B cell (primary cell): ENCODE results near the gene C3. TPM values are rescaled to one million over a fixed set of nuclear protein-coding genes. Genes with fewer than 3 reads are reported as not detected.

ENCODE experiments used
- ATAC-seq: fragments of 200-7000 bp; cut with Tn5 transposase; one replicate; pipeline ENCODE4 v1.10.0; 2021; ENCODE audit warnings: low read depth, mild to moderate bottlenecking, moderate number of reproducible peaks, moderate library complexity
- CTCF ChIA-PET: fragments of 350-600 bp; sonication (Branson Sonifier 250); formaldehyde crosslinking; loops from one replicate; lab custom pipeline; 2021; ENCODE audit warnings: antibody characterized with exemption, inconsistent platforms; lab: Charles Lee
- POLR2A ChIA-PET: fragments of 350-600 bp; sonication (Branson Sonifier 250); formaldehyde crosslinking; loops from one replicate; lab custom pipeline; 2021; ENCODE audit warnings: antibody characterized with exemption; lab: Charles Lee
- DNase-seq: peaks from one replicate; pipeline ENCODE4 v3.0.0; 2013
- H2AFZ ChIP-seq: 2 replicates; pipeline ENCODE4 v1.6.1; 2012; ENCODE audit warnings: mild to moderate bottlenecking, low read depth, low read length; ENCODE audit not compliant: insufficient read depth, poor library complexity, severe bottlenecking
- H3K27ac ChIP-seq, 2 donors: 1 replicate in 1 of 2; 2 replicates in 1 of 2; pipeline ENCODE4 v1.5.1; 2012 to 2013; ENCODE audit warnings: low read length in 2 of 2, mild to moderate bottlenecking in 2 of 2, moderate library complexity in 1 of 2
- H3K27me3 ChIP-seq, 4 experiments: fragments of 200-600 bp in 1 of 4; sonication (generic) in 1 of 4; replicated peaks in 1 of 4; 1 replicate in 2 of 4; 2 replicates in 2 of 4; pipeline versions ENCODE4 v1.6.1 to v1.7.0; 2013 to 2016; ENCODE audit warnings: low read length in 3 of 4, mild to moderate bottlenecking in 2 of 4, mixed read lengths in 1 of 4, moderate library complexity in 1 of 4; ENCODE audit not compliant: insufficient read depth in 4 of 4, control insufficient read depth in 3 of 4; ENCODE audit errors: control extremely low read depth in 1 of 4
- H3K36me3 ChIP-seq, 2 experiments: replicated peaks in 1 of 2; 1 replicate in 1 of 2; 2 replicates in 1 of 2; pipeline versions ENCODE4 v1.6.1 to v1.7.1; 2013; ENCODE audit warnings: low read length in 1 of 2; ENCODE audit not compliant: insufficient read depth in 2 of 2, control insufficient read depth in 1 of 2; ENCODE audit errors: control extremely low read depth in 1 of 2, extremely low read depth in 1 of 2
- H3K4me1 ChIP-seq, 2 donors: fragments of 200-600 bp in 1 of 2; sonication (generic) in 1 of 2; 1 replicate in 1 of 2; 2 replicates in 1 of 2; pipeline versions ENCODE4 v1.5.1 to v1.6.1; 2013 to 2017; ENCODE audit warnings: low read length in 2 of 2; ENCODE audit not compliant: control insufficient read depth in 2 of 2, insufficient read depth in 2 of 2
- H3K4me2 ChIP-seq: replicated peaks from 2 replicates; pipeline ENCODE3; 2012; ENCODE audit warnings: mild to moderate bottlenecking, low read depth, low read length; ENCODE audit not compliant: poor library complexity, severe bottlenecking
- H3K4me3 ChIP-seq, 5 experiments: fragments of 200-600 bp in 1 of 5; sonication (generic) in 1 of 5; 1 replicate in 3 of 5; 2 replicates in 2 of 5; pipeline versions ENCODE4 v1.5.1 to v1.7.0; 2011 to 2016; ENCODE audit warnings: low read length in 4 of 5, mild to moderate bottlenecking in 4 of 5, low read depth in 2 of 5, control low read depth in 1 of 5, moderate library complexity in 1 of 5; ENCODE audit not compliant: insufficient read depth in 1 of 5; ENCODE audit errors: control extremely low read depth in 1 of 5, extremely low read depth in 1 of 5
- H3K79me2 ChIP-seq: fragments of 200-600 bp; sonication (generic); one replicate; pipeline ENCODE4 v1.6.0; 2016; ENCODE audit warnings: low read length; ENCODE audit not compliant: control insufficient read depth, insufficient read depth
- H3K9ac ChIP-seq: fragments of 200-600 bp; sonication (generic); 2 replicates; pipeline ENCODE4 v1.6.1; 2017; ENCODE audit warnings: mild to moderate bottlenecking, low read length, moderate library complexity
- H3K9me3 ChIP-seq, 3 donors: one replicate each; pipeline versions ENCODE4 v1.6.1 to v1.7.1; 2013; ENCODE audit warnings: low read length in 2 of 3; ENCODE audit not compliant: control insufficient read depth in 2 of 3, insufficient read depth in 1 of 3; ENCODE audit errors: control extremely low read depth in 1 of 3
- H4K20me1 ChIP-seq: 2 replicates; pipeline ENCODE4 v1.6.0; 2012; ENCODE audit warnings: mild to moderate bottlenecking, low read length; ENCODE audit not compliant: insufficient read depth, control insufficient read depth, poor library complexity, severe bottlenecking
- H3K27ac Mint-ChIP-seq: one replicate; pipeline ENCODE4 v1.8.0; 2021; ENCODE audit warnings: mixed read lengths
- H3K27me3 Mint-ChIP-seq: one replicate; pipeline ENCODE4 v1.8.0; 2021; ENCODE audit warnings: mixed read lengths
- H3K4me1 Mint-ChIP-seq: one replicate; pipeline ENCODE4 v1.8.0; 2021; ENCODE audit warnings: mixed read lengths
- H3K4me3 Mint-ChIP-seq: one replicate; pipeline ENCODE4 v1.8.0; 2021; ENCODE audit warnings: mixed read lengths
- H3K9me3 Mint-ChIP-seq: one replicate; pipeline ENCODE4 v1.8.0; 2022; ENCODE audit warnings: mixed read lengths; ENCODE audit not compliant: insufficient read depth
- EZH2 ChIP-seq: IDR thresholded peaks from 2 replicates; pipeline ENCODE4 v1.6.1; 2012; ENCODE audit warnings: borderline replicate concordance, low read depth, mild to moderate bottlenecking, moderate library complexity, low read length; ENCODE audit not compliant: insufficient read depth, poor library complexity, severe bottlenecking
- WGBS: methylation state at CpG from one replicate; pipeline ENCODE4 v1.1.5; 2013; ENCODE audit warnings: missing lambda C conversion rate; ENCODE audit not compliant: insufficient coverage; 5-methylcytosine and 5-hydroxymethylcytosine counted together
- intact Hi-C: fragments of 100-400 bp; cut with micrococcal nuclease; formaldehyde crosslinking; loops from one replicate; pipeline ENCODE4 v1.10.0; 2022
- polyA plus RNA-seq: library from polyadenylated mRNA; depleted of rRNA; stranded (reverse); fragments of >200 nt; gene quantifications from 2 replicates; pipeline ENCODE4 v1.2.3, GENCODE V29; 2012
- total RNA-seq, 2 donors: library from RNA; stranded (reverse); fragments of 120-200 nt in 1 of 2; gene quantifications; 1 replicate in 1 of 2; 2 replicates in 1 of 2; pipeline versions ENCODE4 v1.2.3 to v1.2.4, GENCODE V29; 2013 to 2022
- TF ChIP-seq, protein P1 (sequence below): fragments of 200-600 bp; IDR thresholded peaks from one replicate; pipeline ENCODE4 v1.8.0; 2022; ENCODE audit warnings: antibody characterized with exemption, mild to moderate bottlenecking

C3 gene
- total and polyA plus RNA-seq, 2 donors (not counting 1 experiment from before 2014, with no cell fraction given), result 0.01 to 0.47 TPM

- Mint-ChIP-seq H3K27ac (no peak overlapping the region), H3K4me1 (peaks cover 7% of the 10 kb centered on the region), H3K9me3 (no peaks in the 10 kb centered on the region), H3K27me3 (no peaks in the 10 kb centered on the region), H3K4me3 (no peak overlapping the region)
- Histone ChIP-seq H3K27me3 (no peaks in the 10 kb centered on the region), H2AFZ (no peak overlapping the region), H3K79me2 (no peaks in the 10 kb centered on the region), H4K20me1 (no peaks in the 10 kb centered on the region), H3K4me2 (no peak overlapping the region), H3K9me3 (no peaks in the 10 kb centered on the region), H3K9ac (no peak overlapping the region), H3K27ac (no peak overlapping the region), H3K4me3 (no peak overlapping the region), H3K4me1 (peaks cover 5 to 6% of the 10 kb centered on the region in 2 donors), H3K36me3 (peaks cover 0 to 25% of the 10 kb centered on the region in 2 experiments)
- no peak for DNase-seq
- intact Hi-C loops, result no loop called here
- WGBS, result 99% methylated on average over 9 of the region's 24 CpGs
- ChIA-PET POLR2A (no interaction called here), CTCF (no interaction called here)
- TF ChIP-seq EZH2, result no peak
- TF ChIP-seq, protein P1, sequence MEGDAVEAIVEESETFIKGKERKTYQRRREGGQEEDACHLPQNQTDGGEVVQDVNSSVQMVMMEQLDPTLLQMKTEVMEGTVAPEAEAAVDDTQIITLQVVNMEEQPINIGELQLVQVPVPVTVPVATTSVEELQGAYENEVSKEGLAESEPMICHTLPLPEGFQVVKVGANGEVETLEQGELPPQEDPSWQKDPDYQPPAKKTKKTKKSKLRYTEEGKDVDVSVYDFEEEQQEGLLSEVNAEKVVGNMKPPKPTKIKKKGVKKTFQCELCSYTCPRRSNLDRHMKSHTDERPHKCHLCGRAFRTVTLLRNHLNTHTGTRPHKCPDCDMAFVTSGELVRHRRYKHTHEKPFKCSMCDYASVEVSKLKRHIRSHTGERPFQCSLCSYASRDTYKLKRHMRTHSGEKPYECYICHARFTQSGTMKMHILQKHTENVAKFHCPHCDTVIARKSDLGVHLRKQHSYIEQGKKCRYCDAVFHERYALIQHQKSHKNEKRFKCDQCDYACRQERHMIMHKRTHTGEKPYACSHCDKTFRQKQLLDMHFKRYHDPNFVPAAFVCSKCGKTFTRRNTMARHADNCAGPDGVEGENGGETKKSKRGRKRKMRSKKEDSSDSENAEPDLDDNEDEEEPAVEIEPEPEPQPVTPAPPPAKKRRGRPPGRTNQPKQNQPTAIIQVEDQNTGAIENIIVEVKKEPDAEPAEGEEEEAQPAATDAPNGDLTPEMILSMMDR, result no peak
- no peak for ATAC-seq
Observed at GRCh38 chr19:6745965-6746364, 25.5 kb upstream of the C3 start.

DNA sequence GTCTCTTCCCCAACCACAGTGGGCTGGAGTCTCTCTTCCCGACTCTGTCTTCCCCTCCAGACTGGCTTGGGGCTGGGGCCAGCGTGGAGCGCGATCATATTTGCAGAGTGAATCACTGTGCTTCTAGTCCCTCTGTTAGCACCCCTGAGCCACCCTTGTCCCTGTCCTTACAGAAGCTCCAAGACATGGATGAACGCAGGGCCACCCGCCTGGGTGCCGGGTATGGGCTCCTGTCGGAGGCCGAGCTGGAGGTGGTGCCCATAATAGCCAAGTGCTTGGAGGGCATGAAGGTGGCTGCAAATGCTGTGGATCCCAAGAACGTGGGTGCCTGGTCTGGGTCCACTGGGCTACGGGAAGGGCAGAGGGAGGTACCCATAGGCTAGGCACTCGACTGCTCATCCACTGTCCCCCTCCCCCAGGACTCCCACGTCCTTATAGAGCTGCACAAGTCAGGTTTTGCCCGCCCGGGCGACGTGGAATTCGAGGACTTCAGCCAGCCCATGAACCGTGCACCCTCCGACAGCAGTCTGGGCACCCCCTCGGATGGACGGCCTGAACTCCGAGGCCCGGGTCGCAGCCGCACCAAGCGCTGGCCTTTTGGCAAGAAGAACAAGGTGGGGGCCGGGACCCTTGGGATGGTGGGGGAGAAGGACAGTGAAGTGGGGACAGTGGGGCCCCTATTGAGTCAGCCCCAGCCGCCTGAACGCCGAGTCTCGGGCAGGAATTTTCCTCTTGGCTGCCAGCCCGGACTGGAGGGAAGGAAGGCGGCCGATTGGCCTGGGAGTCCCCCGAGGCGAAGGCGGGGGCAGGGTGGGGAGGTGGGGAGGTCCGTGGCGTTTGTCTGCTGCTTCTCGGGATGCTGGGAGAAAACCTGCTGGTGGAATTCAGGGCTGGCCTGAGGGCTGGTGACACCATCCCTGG, 24.2 kb upstream of the C3 start:
- no peaks in the 10 kb centered on the region for H3K79me2 ChIP-seq
- no peaks in the 10 kb centered on the region for H3K27me3 ChIP-seq
- H4K20me1 ChIP-seq, result no peaks in the 10 kb centered on the region
- no peak overlapping the region for H3K9ac ChIP-seq
- WGBS, result 92% methylated on average over 37 of the region's 41 CpGs
- H3K27me3 Mint-ChIP-seq, result no peaks in the 10 kb centered on the region
- peaks cover 0 to 18% of the 10 kb centered on the region in 2 experiments for H3K36me3 ChIP-seq
- peaks cover 9% of the 10 kb centered on the region for H3K4me1 Mint-ChIP-seq
- no peaks in the 10 kb centered on the region for H3K9me3 ChIP-seq
- no peak overlapping the region for H3K27ac Mint-ChIP-seq
- no peak overlapping the region for H3K4me3 ChIP-seq
- H3K4me2 ChIP-seq, result no peak overlapping the region
- no peak overlapping the region for H3K4me3 Mint-ChIP-seq
- DNase-seq (no peak), ATAC-seq (no peak)
- no peak overlapping the region for H2AFZ ChIP-seq
- peaks cover 15 to 19% of the 10 kb centered on the region in 2 donors for H3K4me1 ChIP-seq
- no peak overlapping the region for H3K27ac ChIP-seq
- TF ChIP-seq, protein P1, result no peak
- TF ChIP-seq EZH2, result no peak
- CTCF ChIA-PET, result interaction anchor here (1.1 to 2.5 kb wide), 2 partner anchors 24 to 28 kb away, joined by 5 to 10 read pairs; partner anchors contain the start of gene VAV1
- H3K9me3 Mint-ChIP-seq, result no peaks in the 10 kb centered on the region
- POLR2A ChIA-PET, result interaction anchor here (0.6 kb wide), 1 partner anchor 264 kb away, joined by 3 read pairs; no protein-coding TSS in a partner anchor
- intact Hi-C loops, result no loop called here
